Lower leg skin (tissue), 3 donors: Measurements from ENCODE around the gene CHMP5.

Experiments used
- CTCF ChIP-seq, 3 donors: fragments of 450-650 bp; IDR thresholded peaks; one replicate each; pipeline ENCODE4 v1.5.1; 2016; ENCODE audit warnings: antibody characterized with exemption in 3 of 3, mild to moderate bottlenecking in 3 of 3, moderate library complexity in 2 of 3
- POLR2A ChIP-seq, 2 donors: fragments of 450-650 bp; IDR thresholded peaks; one replicate each; pipeline ENCODE4 v1.6.1; 2016 to 2017; ENCODE audit warnings: antibody characterized with exemption in 2 of 2, mild to moderate bottlenecking in 1 of 2, moderate library complexity in 1 of 2

- no peak for TF ChIP-seq POLR2A (IDR thresholded peaks at IDR 0.05)
- TF ChIP-seq CTCF (IDR thresholded peaks at IDR 0.05), result no peak
Observed at GRCh38 chr9:33221568-33221884, 43.3 kb upstream of the CHMP5 start.
